Activated CD4-positive, CD25-positive, alpha-beta regulatory T cell treated with anti-CD3 and anti-CD28 coated beads, Interleukin-2, amount 50 U/mL, for 72 hours (primary cell): ENCODE results near the gene RGPD8.
A peak's percentile ranks its signal among the peaks of the same experiment; 100 is the strongest.
"Not testable (repeated sequence)": the region's sequence is repeated elsewhere in the genome, so short reads cannot be mapped to it uniquely, and the experiment has no call there.

ENCODE experiments used
- DNase-seq: peaks from one replicate; pipeline ENCODE4 v3.0.0; 2021

Gene RGPD8

DNA sequence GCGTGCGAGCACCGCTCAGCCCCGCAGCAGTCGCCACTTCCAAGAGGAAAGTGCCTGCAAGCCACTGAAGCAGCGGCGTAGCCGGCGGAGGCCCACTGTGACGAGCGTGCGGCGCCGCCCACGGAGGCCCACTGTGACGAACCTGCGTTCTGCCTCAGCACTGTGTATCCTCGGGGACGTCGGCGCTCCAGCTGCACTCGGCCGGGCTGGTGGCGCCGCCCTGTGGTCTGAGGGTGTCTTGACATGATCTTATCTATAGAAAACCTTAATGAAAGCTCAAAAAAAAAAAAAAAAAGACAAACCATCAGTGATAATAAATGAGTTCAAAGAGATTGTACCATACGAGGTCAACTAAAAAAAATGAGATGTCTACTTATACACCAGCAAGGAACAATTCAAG is at the start of gene RGPD8:
Gene RGPD8, minus strand, starts transcription at position 166 of the 400 bp plus-strand sequence. CDS start 192 bp downstream, outside the sequence.
- DNase-seq: peak; percentile 93

DNA sequence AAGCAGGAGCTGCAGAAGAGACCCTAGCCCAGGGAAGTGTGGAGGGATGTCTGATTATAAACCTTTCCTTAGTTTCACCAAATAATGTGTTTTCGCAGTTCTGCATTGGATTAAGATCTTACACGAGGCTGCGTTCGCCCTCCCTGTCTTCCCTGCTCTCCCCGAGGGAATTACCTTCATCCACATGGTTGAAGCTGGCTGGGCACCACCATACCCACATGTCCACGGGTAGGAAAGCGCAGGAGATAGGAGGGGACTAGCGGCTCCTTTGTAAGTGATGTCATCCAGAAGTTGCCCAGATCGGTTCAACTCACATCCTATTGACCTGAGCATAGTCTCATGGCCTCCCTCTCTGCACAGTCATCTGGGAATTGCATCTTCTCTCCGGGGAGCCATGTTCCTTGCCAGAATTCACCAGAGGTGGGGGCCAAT is 49.6 kb upstream of the RGPD8 start:
- DNase-seq: no peak

DNA sequence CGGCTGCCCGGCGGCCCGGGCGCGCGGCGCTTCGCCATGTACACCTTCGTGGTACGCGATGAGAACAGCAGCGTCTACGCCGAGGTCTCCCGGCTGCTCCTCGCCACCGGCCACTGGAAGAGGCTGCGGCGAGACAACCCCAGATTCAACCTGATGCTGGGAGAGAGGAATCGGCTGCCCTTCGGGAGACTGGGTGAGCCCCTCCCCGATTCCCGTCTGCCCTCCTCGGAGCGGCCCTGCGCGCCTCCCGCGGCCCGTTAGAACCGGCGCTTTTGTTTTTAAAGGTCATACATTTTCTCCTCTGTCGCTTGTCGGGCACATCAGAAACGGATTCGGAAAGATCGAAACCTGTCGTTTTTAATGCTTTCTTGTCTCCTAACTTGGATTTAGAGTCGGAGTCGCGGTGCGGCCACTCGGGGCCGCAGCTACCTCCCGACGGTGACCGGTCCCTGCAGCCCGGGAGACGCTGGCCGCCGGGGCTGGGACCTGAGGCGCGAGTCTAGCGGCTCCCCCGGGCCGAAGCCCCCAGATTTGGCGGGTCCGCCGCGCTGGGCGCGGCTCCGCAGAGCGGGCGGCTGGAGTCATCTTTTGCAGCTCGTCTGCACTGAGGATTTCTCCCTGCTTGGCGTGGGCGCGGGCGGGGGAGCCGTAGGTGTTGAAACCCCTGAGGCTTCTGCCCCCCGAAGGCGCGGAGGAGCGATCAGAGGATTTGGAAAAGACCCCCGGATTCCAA is 49.0 kb upstream of the RGPD8 start:
- peak; percentile 46 for DNase-seq

DNA sequence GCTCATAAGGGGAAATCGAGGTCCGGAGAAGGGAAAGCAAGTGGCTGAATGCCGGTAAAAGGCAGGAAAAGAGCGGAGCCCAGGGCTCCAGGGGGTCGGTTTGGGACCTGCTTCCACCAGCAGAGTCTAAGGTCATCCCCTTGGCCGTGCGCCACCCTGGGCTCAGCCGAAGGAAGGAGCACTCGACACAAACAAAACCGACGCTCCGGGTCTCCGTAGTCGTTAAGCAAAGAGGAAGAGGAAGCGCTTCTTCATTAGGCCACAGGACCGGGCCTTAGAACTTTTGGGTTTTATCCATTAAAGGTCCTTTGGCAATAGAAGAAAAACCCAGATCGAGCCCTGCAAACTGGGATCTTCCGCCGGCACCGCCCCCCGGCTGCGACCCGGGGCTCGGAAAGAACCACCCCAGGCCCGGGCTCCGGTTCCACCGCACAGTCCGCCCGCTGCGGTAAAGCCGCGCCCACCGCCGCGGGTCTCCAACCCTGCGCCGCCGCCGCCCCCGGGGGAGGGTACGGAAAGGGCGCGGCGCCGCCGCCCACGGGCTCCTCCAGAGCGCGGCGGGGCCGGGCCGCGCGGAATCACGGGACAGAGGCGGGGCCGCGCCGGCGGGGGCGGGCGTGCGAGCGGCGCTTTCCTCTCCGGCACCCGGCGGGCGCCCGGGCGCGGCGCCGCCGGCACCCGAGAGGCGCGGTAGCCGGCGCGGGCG is 48.2 kb upstream of the RGPD8 start, which contains the start of gene TTL:
Gene TTL, plus strand, starts transcription at position 629 of the 706 bp plus-strand sequence. CDS start 189 bp downstream, outside the sequence.
- DNase-seq: peak; percentile 83

DNA sequence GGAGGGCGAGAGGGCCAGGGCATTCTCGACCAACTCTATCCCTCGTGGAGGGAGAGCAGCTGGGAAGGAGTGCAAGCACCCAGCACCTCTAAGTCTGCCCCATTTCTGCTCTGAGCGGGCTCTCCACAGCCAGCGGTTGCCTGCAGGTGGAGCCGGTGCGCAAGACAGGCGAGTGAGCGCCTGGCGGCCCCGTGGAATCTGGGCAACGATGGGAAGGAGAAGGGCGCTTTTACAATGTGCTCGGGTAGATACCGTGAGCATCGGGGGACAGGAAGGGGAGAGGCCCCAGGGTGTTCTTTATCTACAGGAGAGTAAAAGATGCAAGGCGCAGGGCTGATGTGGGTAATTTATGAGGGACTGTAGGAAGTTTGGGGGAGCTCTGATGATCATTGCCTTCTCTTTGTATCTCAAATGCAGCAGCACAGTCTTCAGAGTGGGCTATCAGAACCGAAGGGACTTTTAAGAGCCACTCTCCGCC is 47.6 kb upstream of the RGPD8 start:
- peak; percentile 75 for DNase-seq

DNA sequence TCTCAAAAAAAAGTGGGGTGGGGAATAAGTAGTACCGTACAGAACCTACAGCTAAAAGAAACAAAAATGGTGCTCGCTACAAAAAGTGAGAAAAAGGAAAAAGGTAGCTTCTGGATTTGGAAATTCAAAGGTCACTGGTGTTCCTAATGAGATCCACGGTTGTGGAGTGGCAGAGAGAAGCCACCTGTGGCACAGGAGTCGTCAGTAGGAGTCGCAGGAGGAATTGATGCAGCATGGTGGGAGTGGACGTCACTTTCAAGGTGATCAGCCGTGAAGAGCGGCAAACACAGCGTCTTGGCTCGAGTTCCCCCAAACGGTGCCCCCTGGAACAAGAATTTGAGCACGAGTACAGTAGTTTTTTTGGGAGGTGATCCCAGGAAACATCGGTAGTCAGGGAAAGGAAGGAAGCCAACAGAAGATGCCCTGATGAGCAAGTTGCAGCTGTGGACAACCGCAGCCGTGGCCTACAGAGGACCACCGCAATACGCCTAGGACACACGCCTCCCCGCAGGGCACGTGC is 47.1 kb upstream of the RGPD8 start:
- no peak for DNase-seq

DNA sequence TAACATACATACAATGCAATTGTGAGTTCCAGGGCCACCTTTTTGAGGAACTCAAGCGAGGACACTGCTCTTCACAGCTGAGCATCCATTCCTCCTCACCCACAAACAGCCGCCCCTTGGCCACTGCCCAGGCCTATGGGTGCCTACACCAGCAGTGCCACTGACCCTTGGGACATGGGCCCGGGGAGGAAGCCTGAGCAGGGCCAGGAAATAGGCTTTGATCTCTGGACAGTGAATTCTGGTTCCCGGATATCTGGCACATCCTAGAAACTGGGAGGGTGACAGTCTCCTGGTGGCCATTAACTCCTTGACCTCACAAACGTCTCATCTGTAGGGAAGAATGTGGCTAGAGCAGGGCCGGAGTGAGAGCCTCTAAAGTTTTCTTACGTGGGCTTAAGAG is 43.0 kb upstream of the RGPD8 start:
- no peak for DNase-seq

DNA sequence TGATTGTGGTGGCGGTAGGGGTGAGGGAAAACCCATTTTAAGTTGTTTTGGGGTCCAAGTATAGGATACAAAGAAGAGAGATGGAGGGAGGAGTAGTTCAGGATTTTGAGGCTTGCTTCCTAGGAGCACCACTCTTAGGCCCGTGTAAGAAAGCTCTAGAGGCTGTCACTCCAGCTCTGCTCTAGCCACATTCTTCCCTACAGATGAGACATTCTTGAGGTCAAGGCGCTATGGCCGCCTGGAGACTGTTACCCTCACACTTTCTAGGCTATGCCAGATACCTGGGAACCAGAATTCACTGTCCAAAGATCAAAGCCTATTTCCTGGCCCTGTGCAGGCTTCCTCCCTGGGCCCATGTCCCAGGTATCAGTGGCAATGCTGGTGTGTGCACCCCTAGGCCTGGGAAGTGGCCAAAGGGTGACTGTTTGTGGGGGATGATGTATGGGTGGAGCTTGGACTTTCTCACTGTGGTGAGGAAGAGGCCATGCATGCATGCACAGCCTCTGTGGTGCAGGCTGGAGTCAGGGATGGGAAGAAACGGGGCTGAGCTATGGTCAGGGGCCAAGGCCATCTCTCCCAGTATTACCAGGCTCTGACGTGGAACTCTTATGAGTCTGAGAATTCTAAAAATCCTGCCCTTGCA is 41.5 kb upstream of the RGPD8 start:
- no peak for DNase-seq

DNA sequence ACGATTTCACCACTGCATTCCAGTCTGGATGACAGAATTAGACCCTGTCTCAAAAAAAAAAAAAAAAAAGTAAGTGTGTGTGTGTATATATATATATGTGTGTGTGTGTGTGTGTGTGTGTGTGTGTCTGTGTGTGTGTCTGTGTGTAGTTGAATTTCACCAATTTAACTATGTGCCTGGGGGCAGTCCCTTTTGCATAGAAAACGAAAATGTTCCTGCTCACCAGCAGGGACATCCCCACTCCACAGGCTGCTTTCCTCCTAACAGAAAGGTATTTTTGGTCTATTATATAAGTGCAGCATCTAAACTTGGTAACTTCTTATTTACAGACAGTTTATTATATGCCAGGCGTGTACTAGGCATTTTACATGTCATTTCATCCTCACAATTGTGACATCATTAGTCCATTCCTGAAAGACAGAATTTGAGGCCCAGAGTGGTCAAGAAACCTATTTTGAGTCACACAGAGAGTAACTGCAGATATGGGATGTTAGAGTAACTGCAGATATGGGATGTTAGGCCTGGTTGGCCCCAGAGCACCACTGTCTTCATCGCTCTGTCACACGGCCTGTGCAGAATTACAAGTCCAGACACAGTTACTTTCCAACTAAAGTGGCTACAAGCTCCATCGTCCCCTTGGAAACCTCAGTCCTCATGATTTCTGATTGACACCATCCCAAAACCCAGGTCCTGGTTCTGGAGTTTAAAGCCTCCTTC is 39.3 kb upstream of the RGPD8 start:
- no peak for DNase-seq

DNA sequence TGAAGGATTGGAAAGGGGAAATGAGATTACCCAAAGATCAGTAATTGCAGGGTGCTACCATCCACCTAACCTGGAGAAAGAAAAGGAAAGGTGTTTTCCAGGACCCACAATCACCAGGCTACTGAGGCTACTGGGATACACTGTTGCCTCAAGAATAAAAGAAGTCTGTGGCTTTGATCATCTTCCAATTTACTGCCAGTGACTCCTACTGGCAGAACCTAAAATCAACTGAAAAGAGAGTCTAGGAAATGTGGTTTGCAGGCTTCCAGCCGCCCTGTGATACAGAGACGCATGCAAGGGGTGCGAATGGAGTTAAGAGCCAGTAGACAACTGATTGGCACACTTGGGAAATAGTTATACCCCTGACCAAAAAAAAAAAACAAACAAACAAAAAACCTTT is 31.9 kb upstream of the RGPD8 start:
- DNase-seq: no peak

DNA sequence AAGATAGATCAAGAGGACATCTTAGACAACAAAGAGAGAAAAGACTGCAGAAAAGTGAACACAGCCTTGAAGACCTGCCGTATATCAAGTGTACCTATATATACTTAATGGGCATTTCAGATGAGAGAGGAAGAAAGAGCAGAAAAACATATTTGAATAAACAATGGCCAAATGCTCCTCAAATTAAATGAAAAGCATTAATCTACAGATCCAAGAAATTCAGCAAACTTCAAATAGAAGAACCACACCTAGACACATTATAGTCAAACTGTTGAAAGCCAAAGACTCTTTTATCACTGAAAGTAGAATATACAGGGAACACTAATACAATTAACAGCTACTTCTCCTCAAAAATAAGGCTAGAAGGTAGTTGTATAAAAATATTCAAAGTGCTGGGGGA is 29.8 kb upstream of the RGPD8 start:
- no peak for DNase-seq

DNA sequence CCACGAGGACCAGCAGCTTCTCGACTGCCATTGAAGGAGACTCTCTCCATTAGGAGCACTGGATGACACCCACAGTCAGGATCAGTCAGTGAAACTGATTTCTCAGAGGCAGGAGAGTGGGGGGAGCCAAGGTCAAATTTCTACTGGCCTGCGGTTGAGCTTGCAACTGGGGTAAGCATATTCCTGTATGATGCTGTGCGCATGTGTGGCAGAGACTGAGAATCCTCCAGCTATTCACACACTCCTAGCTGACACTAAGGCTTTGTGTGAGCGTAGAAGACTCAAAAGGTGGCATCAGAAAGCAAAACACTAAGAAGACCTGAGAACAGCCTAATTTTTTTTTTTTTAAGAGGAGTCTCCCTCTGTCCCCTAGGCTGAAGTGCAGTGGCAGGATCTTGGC is 28.7 kb upstream of the RGPD8 start:
- no peak for DNase-seq

DNA sequence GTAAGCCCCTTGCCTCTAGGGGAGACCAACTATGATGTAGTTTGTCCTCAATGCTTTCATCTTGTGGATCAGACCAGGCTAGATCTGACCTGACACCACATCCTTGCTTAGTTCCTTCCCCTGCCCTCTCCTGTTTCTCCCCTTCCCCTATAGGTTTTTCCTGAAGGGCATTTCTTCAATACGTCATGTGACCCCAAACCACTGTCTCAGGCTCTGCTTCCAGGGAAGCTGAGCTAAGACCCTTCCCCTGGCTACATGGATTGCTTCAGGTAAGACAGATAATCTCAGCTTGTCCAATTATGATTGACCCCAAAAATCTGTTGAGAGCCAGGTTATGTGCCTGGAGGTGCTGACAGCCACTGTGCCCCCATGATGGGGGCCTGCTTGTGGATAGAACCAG is 25.9 kb upstream of the RGPD8 start:
- DNase-seq: no peak

DNA sequence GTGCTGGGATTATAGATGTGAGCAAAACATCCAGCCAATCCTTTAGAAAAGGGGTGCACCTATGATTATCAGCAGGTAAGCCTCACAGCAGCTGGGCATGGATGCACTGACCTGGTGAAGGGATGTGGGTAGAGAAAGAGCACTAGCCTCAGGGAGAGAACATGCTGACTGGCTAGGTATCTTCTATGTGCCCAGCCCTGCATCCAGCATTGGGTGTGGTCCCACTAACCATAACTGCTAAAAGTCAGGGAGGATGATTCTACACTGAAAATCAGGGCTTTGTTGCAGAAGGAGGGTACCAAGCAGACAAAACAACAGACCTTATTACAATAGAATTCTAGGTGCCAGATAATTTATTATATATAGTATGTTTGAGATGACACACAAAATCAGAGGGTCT is 21.1 kb upstream of the RGPD8 start:
- no peak for DNase-seq

DNA sequence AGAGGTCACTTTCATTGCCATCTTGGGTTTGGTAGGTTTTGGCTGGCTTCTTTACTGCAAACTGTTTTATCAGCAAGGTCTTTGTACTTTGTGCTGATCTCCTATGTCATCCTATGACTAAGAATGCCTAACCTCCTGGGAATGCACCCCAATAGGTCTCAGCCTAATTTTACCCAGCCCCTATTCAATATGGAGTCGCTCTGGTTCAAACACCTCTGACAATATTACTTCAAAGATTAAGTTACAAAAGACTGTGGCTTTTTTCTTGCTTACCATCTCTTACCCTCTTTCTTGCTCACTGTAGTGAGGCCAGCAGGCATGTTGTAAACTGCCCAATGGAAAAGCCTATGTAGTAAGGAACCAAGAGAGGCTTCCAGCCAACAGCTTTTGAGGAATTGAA is 17.9 kb upstream of the RGPD8 start:
- no peak for DNase-seq

DNA sequence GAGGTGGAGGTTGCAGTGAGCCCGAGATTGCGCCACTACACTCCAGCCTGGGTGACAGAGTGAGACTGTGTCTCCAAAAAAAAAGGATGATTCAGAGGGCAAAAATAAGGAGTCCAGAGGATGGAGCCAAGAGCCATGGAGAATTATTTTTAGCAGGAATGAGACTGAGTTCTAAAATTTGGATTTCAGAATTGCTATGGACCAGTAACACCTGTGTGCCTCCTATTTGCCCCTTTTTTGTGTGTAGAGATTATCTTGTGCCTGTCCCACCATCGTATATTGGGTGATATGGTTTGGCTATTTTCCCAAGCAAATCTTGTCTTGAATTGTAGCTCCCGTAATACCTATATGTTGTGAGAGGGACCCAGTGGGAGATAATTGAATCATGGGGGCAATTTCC is 16.4 kb upstream of the RGPD8 start:
- DNase-seq: no peak

DNA sequence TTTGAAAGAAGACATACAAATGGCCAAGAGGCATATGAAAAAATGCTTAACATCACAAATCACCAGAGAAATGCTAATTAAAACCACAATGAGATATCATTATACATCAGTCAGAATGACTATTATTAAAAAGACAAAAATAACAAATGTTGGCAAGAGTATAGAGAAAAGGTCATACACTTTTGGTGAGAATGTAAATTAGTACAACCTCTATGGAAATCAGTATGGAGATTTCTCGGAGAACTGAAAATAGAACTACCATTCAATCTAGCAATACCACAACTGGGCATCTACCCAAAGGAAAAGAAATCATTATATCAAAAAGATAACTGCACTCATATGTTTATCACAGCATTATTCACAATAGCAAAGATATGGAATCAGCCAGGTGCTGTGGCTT is 10.8 kb upstream of the RGPD8 start:
- DNase-seq: not testable (repeated sequence)

DNA sequence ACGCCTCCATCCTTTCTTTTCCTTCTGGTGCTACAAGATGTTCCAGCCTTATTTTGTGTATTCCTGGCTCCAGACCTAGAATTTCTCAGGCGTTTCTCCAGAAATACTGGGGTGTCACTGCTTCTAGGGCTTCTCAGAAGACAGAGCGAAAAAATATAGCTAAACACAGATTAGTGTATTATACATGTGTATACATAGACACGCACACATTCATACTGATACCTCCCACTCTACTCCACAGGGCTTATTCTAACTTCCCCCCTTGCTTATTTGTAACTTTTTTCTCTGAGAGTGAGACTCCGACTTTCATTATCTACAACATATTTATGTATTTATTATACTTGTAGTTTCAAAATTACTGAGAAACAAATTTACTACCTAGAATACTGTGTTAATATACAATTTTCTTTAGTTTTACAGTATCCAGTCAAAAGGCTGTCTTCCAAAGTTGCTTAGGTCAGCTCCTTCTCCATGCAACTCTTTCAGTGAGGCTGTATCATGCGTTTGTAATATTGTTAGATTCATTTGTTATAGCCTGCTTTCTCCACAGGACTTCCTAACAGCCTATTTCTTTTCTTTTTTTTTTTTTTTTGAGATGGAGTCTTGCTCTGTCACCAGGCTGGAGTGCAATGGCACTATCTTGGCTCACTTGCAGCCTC is 5.3 kb upstream of the RGPD8 start:
- not testable (repeated sequence) for DNase-seq

DNA sequence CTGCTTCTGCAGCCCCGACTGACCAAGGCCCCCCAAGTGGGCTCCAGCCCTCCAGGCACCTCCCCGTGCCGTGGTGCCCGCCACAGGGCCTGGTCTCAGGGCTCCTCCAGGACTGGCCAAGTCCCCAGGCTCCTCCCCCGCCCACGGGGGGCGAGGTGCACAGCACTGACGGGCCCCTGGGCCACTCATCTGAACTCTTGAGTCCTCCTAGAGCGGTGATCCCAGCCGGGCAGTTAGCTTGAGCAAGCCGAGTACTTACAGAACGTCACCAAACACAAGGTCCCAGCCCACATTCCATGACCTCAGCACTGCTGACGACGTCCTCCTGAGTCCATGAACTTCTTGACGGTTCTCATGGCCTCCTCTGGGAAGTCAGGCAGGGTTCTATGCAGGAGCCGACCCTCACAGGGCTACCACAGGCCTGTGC is 4.0 kb upstream of the RGPD8 start:
- DNase-seq: not testable (repeated sequence)

DNA sequence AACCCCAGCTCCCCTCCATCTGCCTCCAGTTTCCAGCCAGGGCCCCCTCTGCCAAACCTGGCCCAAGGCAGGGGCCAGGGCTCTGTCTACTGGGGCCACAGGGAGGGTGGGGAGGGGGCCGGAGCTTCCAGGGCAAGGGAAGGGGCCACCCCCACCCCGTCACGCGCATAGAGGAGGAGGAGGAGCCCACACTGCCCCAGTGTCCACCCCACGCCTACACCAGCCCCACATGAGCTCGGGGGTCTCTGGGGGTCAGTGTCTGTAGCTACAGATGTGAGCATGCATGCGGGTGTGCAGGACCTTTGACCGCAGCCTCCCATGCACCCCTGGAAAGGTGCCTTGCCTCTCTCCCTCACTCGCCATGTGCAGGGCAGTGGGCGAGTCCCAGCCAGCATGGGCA is 3.5 kb upstream of the RGPD8 start:
- DNase-seq: not testable (repeated sequence)

DNA sequence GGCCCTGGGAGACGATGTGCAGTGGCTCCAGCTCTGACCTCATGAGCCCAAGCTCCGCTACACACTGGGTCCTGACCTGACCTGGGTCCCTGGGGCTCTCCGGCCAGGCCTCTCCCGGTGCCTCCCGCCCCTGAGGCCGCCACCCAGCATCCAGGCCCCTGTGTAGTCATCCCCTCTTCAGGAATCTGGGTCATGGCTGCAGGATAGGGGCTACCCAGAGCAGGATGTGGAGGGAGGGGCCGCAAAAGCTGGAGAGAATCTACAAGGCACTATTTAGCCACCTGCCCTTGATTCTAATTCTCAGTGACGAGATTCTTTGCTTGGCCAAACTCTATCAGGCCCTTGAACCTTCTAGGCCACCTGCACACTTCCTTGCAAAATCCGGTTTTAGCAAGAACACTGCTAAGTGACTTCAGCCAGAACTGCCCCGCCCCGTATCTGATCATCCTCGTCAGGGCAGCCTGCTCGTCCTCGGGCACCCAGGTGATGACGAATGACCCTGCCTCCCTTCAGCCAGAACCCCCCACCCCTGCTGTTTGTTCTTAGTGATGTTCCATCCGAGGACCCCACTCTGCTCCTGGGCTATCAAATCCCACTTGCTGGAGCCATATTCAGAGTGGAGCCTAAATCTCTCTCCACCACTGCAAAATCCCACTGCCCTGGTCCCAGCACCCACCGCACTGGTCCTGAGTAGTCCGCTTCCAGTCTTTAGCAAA is 2.4 kb upstream of the RGPD8 start:
- not testable (repeated sequence) for DNase-seq
